SK-N-SH (cell line): ENCODE data around the gene H2AZ2. TPM values are rescaled to one million over a fixed set of nuclear protein-coding genes. Genes with fewer than 3 reads are reported as not detected.

Experiments
- CTCF ChIA-PET: fragments of 300-600, 350-600 bp; formaldehyde crosslinking; extraction: SDS; loops from one replicate; lab custom pipeline; 2021; lab: Yijun Ruan, JAX
- POLR2A ChIA-PET: fragments of 350-600 bp; sonication (Branson Sonifier 250); formaldehyde crosslinking; extraction: SDS; loops from one replicate; lab custom pipeline; 2020; ENCODE audit warnings: antibody characterized with exemption, inconsistent platforms; lab: Yijun Ruan, JAX
- DNase-seq: peaks from one replicate; pipeline ENCODE4 v3.0.0; 2012
- H2AFZ ChIP-seq: fragments of 200-600 bp; sonication (generic); 2 replicates; pipeline ENCODE4 v1.8.1; 2016; ENCODE audit warnings: antibody characterized with exemption, mild to moderate bottlenecking, low read depth
- H3F3A ChIP-seq: fragments of 200-600 bp; sonication (generic); replicated peaks from 2 replicates; pipeline ENCODE3; 2016; ENCODE audit warnings: antibody characterized with exemption, mild to moderate bottlenecking; ENCODE audit not compliant: insufficient read depth
- H3K27ac ChIP-seq, 2 experiments: fragments of 200-500 bp in 1 of 2; fragments of 200-600 bp in 1 of 2; sonication (Bioruptor generic) in 1 of 2; sonication (generic), shearing (Covaris generic) in 1 of 2; 2 replicates each; pipeline versions ENCODE4 v1.5.1 to v1.6.1; 2014 to 2016; ENCODE audit warnings: low read depth in 2 of 2, inconsistent platforms in 1 of 2, low read length in 1 of 2, mild to moderate bottlenecking in 1 of 2, mixed read lengths in 1 of 2
- H3K27me3 ChIP-seq: fragments of 200-600 bp; sonication (generic), shearing (Covaris generic); 2 replicates; pipeline ENCODE4 v1.6.1; 2016; ENCODE audit warnings: mixed run types; ENCODE audit not compliant: insufficient read depth
- H3K36me3 ChIP-seq, 2 experiments: fragments of 200-500 bp in 1 of 2; fragments of 200-600 bp in 1 of 2; sonication (Bioruptor generic) in 1 of 2; sonication (generic) in 1 of 2; replicated peaks in 1 of 2; 2 replicates each; pipeline versions ENCODE3 to v1.5.1; 2014 to 2016; ENCODE audit warnings: low read length in 1 of 2, mild to moderate bottlenecking in 1 of 2; ENCODE audit not compliant: insufficient read depth in 2 of 2, control insufficient read depth in 1 of 2
- H3K4me1 ChIP-seq, 2 experiments: fragments of 200-500 bp in 1 of 2; fragments of 200-600 bp in 1 of 2; sonication (Bioruptor generic) in 1 of 2; sonication (generic), shearing (Covaris generic) in 1 of 2; 2 replicates each; pipeline versions ENCODE4 v1.5.1 to v1.6.1; 2014 to 2016; ENCODE audit warnings: low read depth in 1 of 2, low read length in 1 of 2, mixed run types in 1 of 2; ENCODE audit not compliant: insufficient read depth in 2 of 2, control insufficient read depth in 1 of 2
- H3K4me2 ChIP-seq: fragments of 200-600 bp; sonication (generic), shearing (Covaris generic); 2 replicates; pipeline ENCODE4 v1.6.1; 2017; ENCODE audit warnings: mixed run types
- H3K4me3 ChIP-seq, 2 experiments: fragments of 200-500 bp in 1 of 2; fragments of 200-600 bp in 1 of 2; sonication (Bioruptor generic) in 1 of 2; sonication (generic), shearing (Covaris generic) in 1 of 2; 2 replicates each; pipeline versions ENCODE4 v1.5.1 to v1.8.1; 2014 to 2016; ENCODE audit warnings: low read depth in 2 of 2, inconsistent platforms in 1 of 2, low read length in 1 of 2, mild to moderate bottlenecking in 1 of 2, mixed read lengths in 1 of 2, moderate library complexity in 1 of 2
- H3K79me2 ChIP-seq: fragments of 200-600 bp; sonication (generic); 2 replicates; pipeline ENCODE4 v1.8.1; 2017; ENCODE audit warnings: mild to moderate bottlenecking; ENCODE audit not compliant: insufficient read depth
- H3K9ac ChIP-seq: fragments of 200-600 bp; sonication (generic); 2 replicates; pipeline ENCODE4 v1.6.1; 2017; ENCODE audit warnings: mixed run types
- H3K9me2 ChIP-seq: fragments of 200-600 bp; sonication (generic); 2 replicates; pipeline ENCODE4 v1.6.1; 2017; ENCODE audit warnings: mixed run types
- H3K9me3 ChIP-seq: fragments of 200-600 bp; sonication (generic); 2 replicates; pipeline ENCODE4 v1.6.1; 2017; ENCODE audit warnings: mixed run types, mild to moderate bottlenecking, moderate library complexity
- H4K20me1 ChIP-seq: fragments of 200-600 bp; sonication (generic); 2 replicates; pipeline ENCODE4 v1.6.1; 2017; ENCODE audit warnings: mild to moderate bottlenecking, mixed run types; ENCODE audit not compliant: insufficient read depth
- CHD2 ChIP-seq: fragments of 150-350 bp; IDR thresholded peaks from 2 replicates; pipeline ENCODE4 v1.6.1; 2018; ENCODE audit warnings: low read length; ENCODE audit not compliant: partially characterized antibody
- EP300 ChIP-seq, 2 experiments: IDR thresholded peaks; 2 replicates each; pipeline versions ENCODE4 v1.4.0 to v1.6.1; 2012; ENCODE audit warnings: borderline replicate concordance in 1 of 2, low read depth in 1 of 2, low read length in 1 of 2
- FOSL2 ChIP-seq: IDR thresholded peaks from 2 replicates; pipeline ENCODE4 v1.4.0; 2012; ENCODE audit warnings: low read depth, mild to moderate bottlenecking, moderate library complexity, borderline replicate concordance
- FOXM1 ChIP-seq: IDR thresholded peaks from 2 replicates; pipeline ENCODE4 v1.4.0; 2012; ENCODE audit warnings: low read depth, mild to moderate bottlenecking
- GABPA ChIP-seq: IDR thresholded peaks from 2 replicates; pipeline ENCODE4 v1.4.0; 2012; ENCODE audit warnings: low read depth, mild to moderate bottlenecking
- JUND ChIP-seq: IDR thresholded peaks from 2 replicates; pipeline ENCODE4 v1.4.0; 2012
- MEF2A ChIP-seq: IDR thresholded peaks from 2 replicates; pipeline ENCODE4 v1.4.0; 2012; ENCODE audit warnings: low read depth, borderline replicate concordance
- NFIC ChIP-seq: IDR thresholded peaks from 2 replicates; pipeline ENCODE4 v1.4.0; 2012; ENCODE audit warnings: borderline replicate concordance
- NRF1 ChIP-seq: IDR thresholded peaks from 2 replicates; pipeline ENCODE4 v1.6.1; 2012; ENCODE audit warnings: low read depth, mild to moderate bottlenecking, low read length
- POLR2AphosphoS5 ChIP-seq: IDR thresholded peaks from 2 replicates; pipeline ENCODE4 v1.6.1; 2012; ENCODE audit warnings: low read depth, low read length
- REST ChIP-seq: IDR thresholded peaks from 2 replicates; pipeline ENCODE4 v1.6.1; 2012; ENCODE audit warnings: mild to moderate bottlenecking, low read depth, low read length, moderate library complexity
- RXRA ChIP-seq: IDR thresholded peaks from 2 replicates; pipeline ENCODE4 v1.4.0; 2012; ENCODE audit warnings: low read depth, mild to moderate bottlenecking, borderline replicate concordance
- SMC3 ChIP-seq: IDR thresholded peaks from 2 replicates; pipeline ENCODE4 v1.6.1; 2012; ENCODE audit warnings: low read depth, low read length, improper control_type of control experiment
- TAF1 ChIP-seq: IDR thresholded peaks from 2 replicates; pipeline ENCODE4 v1.6.1; 2012; ENCODE audit warnings: low read depth, mild to moderate bottlenecking, low read length, moderate library complexity, borderline replicate concordance
- TEAD4 ChIP-seq: IDR thresholded peaks from 2 replicates; pipeline ENCODE4 v1.4.0; 2012; ENCODE audit warnings: mild to moderate bottlenecking, borderline replicate concordance; ENCODE audit not compliant: insufficient read depth
- YY1 ChIP-seq: IDR thresholded peaks from 2 replicates; pipeline ENCODE4 v1.4.0; 2012; ENCODE audit warnings: low read depth, mild to moderate bottlenecking
- WGBS: methylation state at CpG from one replicate; pipeline ENCODE4 v1.1.6; 2017; ENCODE audit warnings: low lambda C conversion rate; 5-methylcytosine and 5-hydroxymethylcytosine counted together
- polyA plus RNA-seq, 3 experiments: library from polyadenylated mRNA; depleted of rRNA; stranded (reverse); fragments of >200 nt; gene quantifications; 2 replicates each; pipeline ENCODE4 v1.2.3, GENCODE V29; 2012
- TF ChIP-seq, protein P1 (sequence below): IDR thresholded peaks from 2 replicates; pipeline ENCODE4 v1.4.0; 2012; ENCODE audit warnings: low read depth, borderline replicate concordance
- TF ChIP-seq, protein P2 (sequence below): fragments of 200-600 bp; sonication (generic); IDR thresholded peaks from 2 replicates; pipeline ENCODE4 v1.6.1; 2017; ENCODE audit warnings: antibody characterized with exemption, mild to moderate bottlenecking, moderate library complexity
- TF ChIP-seq, protein P3 (sequence below): fragments of 150-350 bp; IDR thresholded peaks from 2 replicates; pipeline ENCODE4 v1.6.1; 2016; ENCODE audit warnings: mild to moderate bottlenecking, low read depth, low read length
- TF ChIP-seq, protein P4 (sequence below): fragments of 150-350 bp; IDR thresholded peaks from 2 replicates; pipeline ENCODE4 v1.6.1; 2017; ENCODE audit warnings: antibody characterized with exemption, low read length, low read depth, borderline replicate concordance

H2AZ2 gene
- polyA plus RNA-seq, 1 of the 3 experiments (the other 2 are of a cell fraction): 389 TPM

GRCh38 chr7:44789990-44790389, 57.9 kb downstream of the H2AZ2 start:
- Histone ChIP-seq H3K9ac (no peak overlapping the region), H3K79me2 (peaks cover 5% of the 10 kb centered on the region), H2AFZ (no peak overlapping the region), H3K9me3 (no peaks in the 10 kb centered on the region), H3K4me1 (no peaks in the 10 kb centered on the region), H3K4me2 (no peak overlapping the region), H3K9me2 (no peaks in the 10 kb centered on the region), H3K36me3 (no peaks in the 10 kb centered on the region), H3F3A (peaks cover 12% of the 10 kb centered on the region), H3K27me3 (no peaks in the 10 kb centered on the region), H4K20me1 (no peaks in the 10 kb centered on the region), H3K27ac (no peak overlapping the region), H3K4me3 (no peak overlapping the region)
- CTCF ChIA-PET: no interaction called here
- TF ChIP-seq TAF1: no peak
- TF ChIP-seq NRF1: no peak
- TF ChIP-seq SMC3: no peak
- TF ChIP-seq EP300 (IDR thresholded peaks at IDR 0.05; ENCODE audit: borderline replicate concordance in 1 of 2, low read depth in 1 of 2, low read length in 1 of 2): no peak
- no peak for TF ChIP-seq NFIC
- no peak for TF ChIP-seq GABPA
- TF ChIP-seq POLR2AphosphoS5: no peak
- TF ChIP-seq, protein P1, sequence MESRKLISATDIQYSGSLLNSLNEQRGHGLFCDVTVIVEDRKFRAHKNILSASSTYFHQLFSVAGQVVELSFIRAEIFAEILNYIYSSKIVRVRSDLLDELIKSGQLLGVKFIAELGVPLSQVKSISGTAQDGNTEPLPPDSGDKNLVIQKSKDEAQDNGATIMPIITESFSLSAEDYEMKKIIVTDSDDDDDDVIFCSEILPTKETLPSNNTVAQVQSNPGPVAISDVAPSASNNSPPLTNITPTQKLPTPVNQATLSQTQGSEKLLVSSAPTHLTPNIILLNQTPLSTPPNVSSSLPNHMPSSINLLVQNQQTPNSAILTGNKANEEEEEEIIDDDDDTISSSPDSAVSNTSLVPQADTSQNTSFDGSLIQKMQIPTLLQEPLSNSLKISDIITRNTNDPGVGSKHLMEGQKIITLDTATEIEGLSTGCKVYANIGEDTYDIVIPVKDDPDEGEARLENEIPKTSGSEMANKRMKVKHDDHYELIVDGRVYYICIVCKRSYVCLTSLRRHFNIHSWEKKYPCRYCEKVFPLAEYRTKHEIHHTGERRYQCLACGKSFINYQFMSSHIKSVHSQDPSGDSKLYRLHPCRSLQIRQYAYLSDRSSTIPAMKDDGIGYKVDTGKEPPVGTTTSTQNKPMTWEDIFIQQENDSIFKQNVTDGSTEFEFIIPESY: no peak
- TF ChIP-seq YY1: no peak
- TF ChIP-seq RXRA: no peak
- TF ChIP-seq JUND: no peak
- TF ChIP-seq CHD2: no peak
- TF ChIP-seq TEAD4: no peak
- TF ChIP-seq, protein P2, sequence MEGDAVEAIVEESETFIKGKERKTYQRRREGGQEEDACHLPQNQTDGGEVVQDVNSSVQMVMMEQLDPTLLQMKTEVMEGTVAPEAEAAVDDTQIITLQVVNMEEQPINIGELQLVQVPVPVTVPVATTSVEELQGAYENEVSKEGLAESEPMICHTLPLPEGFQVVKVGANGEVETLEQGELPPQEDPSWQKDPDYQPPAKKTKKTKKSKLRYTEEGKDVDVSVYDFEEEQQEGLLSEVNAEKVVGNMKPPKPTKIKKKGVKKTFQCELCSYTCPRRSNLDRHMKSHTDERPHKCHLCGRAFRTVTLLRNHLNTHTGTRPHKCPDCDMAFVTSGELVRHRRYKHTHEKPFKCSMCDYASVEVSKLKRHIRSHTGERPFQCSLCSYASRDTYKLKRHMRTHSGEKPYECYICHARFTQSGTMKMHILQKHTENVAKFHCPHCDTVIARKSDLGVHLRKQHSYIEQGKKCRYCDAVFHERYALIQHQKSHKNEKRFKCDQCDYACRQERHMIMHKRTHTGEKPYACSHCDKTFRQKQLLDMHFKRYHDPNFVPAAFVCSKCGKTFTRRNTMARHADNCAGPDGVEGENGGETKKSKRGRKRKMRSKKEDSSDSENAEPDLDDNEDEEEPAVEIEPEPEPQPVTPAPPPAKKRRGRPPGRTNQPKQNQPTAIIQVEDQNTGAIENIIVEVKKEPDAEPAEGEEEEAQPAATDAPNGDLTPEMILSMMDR: no peak
- no peak for TF ChIP-seq FOSL2
- TF ChIP-seq, protein P3, sequence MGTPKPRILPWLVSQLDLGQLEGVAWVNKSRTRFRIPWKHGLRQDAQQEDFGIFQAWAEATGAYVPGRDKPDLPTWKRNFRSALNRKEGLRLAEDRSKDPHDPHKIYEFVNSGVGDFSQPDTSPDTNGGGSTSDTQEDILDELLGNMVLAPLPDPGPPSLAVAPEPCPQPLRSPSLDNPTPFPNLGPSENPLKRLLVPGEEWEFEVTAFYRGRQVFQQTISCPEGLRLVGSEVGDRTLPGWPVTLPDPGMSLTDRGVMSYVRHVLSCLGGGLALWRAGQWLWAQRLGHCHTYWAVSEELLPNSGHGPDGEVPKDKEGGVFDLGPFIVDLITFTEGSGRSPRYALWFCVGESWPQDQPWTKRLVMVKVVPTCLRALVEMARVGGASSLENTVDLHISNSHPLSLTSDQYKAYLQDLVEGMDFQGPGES: no peak
- TF ChIP-seq, protein P4, sequence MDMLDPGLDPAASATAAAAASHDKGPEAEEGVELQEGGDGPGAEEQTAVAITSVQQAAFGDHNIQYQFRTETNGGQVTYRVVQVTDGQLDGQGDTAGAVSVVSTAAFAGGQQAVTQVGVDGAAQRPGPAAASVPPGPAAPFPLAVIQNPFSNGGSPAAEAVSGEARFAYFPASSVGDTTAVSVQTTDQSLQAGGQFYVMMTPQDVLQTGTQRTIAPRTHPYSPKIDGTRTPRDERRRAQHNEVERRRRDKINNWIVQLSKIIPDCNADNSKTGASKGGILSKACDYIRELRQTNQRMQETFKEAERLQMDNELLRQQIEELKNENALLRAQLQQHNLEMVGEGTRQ: no peak
- no peak for TF ChIP-seq REST
- no peak for TF ChIP-seq FOXM1
- no peak for TF ChIP-seq MEF2A
- WGBS: 87% methylated on average over 5 of the region's 5 CpGs
- POLR2A ChIA-PET: no interaction called here
- no peak for DNase-seq
